Right lobe of liver (tissue), 4 donors: ENCODE results near the gene PNKD.

Experiments
- CTCF ChIP-seq, 4 donors: fragments of 200-600 bp in 3 of 4; fragments of 450-650 bp in 1 of 4; IDR thresholded peaks; one replicate each; pipeline versions ENCODE4 v1.5.1 to v1.8.0; 2016 to 2022; ENCODE audit warnings: antibody characterized with exemption in 4 of 4, mild to moderate bottlenecking in 2 of 4
- POLR2A ChIP-seq: fragments of 450-650 bp; IDR thresholded peaks from one replicate; pipeline ENCODE4 v1.6.1; 2017; ENCODE audit warnings: antibody characterized with exemption, mild to moderate bottlenecking
- donor health status: DM: no; HTN: no; CAD: no.
- donor health status: DM: no; HTN: no; CAD: no.
- donor health status: DM: no; HTN: yes; CAD: no.

GRCh38 chr2:218281449-218281848 lies 11.1 kb downstream of the PNKD start:
- TF ChIP-seq CTCF (IDR thresholded peaks at IDR 0.05): no peak
- TF ChIP-seq POLR2A: no peak
